ENCODE measurements around the gene DPEP2NB.
"Not testable (repeated sequence)": the region's sequence is repeated elsewhere in the genome, so short reads cannot be mapped to it uniquely, and the experiment has no call there.

The DPEP2NB gene

DNA sequence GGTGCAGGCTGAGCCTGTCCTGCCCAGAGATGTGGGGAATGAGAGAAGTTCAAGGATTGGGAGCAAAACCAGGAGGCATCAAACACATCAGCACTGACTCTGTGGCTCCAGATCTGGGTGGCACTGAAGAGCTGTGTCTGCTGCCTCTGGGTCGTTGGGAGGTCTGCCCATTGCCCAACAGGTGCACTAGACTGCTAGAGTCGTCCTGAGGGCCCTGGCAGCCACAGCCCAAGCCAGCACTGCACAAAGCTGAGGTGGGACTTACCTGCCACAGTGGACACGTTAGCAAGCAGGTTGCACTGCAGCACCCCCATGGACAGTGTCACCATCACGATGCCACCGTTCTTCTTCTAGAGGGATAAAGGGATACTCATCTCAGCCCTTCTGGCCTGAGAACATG, 38.7 kb downstream of the DPEP2NB start:
- Histone ChIP-seq H3K27me3 (no peaks in the 10 kb centered on the region), H3K4me1 (ENCODE audit: control insufficient read depth in 1 of 2, insufficient read depth in 1 of 2, low read depth in 1 of 2, low read length in 1 of 2) (no peaks in the 10 kb centered on the region), H3K9me3 (no peaks in the 10 kb centered on the region), H3K27ac (no peak overlapping the region), H3K4me3 (ENCODE audit: low read depth in 1 of 2, low read length in 1 of 2) (no peak overlapping the region), H3K36me3 (peaks cover 8% of the 10 kb centered on the region)
- TF ChIP-seq, protein P1, sequence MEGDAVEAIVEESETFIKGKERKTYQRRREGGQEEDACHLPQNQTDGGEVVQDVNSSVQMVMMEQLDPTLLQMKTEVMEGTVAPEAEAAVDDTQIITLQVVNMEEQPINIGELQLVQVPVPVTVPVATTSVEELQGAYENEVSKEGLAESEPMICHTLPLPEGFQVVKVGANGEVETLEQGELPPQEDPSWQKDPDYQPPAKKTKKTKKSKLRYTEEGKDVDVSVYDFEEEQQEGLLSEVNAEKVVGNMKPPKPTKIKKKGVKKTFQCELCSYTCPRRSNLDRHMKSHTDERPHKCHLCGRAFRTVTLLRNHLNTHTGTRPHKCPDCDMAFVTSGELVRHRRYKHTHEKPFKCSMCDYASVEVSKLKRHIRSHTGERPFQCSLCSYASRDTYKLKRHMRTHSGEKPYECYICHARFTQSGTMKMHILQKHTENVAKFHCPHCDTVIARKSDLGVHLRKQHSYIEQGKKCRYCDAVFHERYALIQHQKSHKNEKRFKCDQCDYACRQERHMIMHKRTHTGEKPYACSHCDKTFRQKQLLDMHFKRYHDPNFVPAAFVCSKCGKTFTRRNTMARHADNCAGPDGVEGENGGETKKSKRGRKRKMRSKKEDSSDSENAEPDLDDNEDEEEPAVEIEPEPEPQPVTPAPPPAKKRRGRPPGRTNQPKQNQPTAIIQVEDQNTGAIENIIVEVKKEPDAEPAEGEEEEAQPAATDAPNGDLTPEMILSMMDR (IDR thresholded peaks at IDR 0.05), result no peak

DNA sequence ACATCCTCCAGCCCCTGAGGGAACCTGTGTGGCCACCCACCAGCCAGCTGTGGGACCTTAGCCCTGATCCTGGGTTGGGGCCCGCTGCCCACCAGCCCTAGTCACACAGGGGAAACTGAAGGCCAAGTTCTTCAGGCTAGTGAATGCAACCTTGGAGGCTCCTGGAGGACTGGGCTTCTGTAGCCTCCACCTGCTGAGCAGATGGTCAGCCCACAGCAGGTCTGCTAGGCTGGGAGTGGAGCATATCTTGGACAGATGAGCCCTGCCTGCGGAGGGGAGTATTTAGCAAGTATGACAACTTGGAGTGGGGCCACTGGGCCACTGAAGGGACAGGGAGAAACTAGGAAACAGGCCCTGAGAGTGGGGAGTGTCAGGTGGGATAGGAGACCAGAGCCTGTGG, 39.5 kb downstream of the DPEP2NB start:
- Histone ChIP-seq H3K9me3 (no peaks in the 10 kb centered on the region), H3K27me3 (no peaks in the 10 kb centered on the region), H3K4me3 (ENCODE audit: low read depth in 1 of 2, low read length in 1 of 2) (no peak overlapping the region), H3K27ac (no peak overlapping the region), H3K4me1 (ENCODE audit: control insufficient read depth in 1 of 2, insufficient read depth in 1 of 2, low read depth in 1 of 2, low read length in 1 of 2) (no peaks in the 10 kb centered on the region), H3K36me3 (peaks cover 8% of the 10 kb centered on the region)
- TF ChIP-seq, protein P1 (IDR thresholded peaks at IDR 0.05), result no peak

- H3K9me3 ChIP-seq, result no peaks in the 10 kb centered on the region
Measured at GRCh38 chr16:67975321-67976105, 40.2 kb downstream of the DPEP2NB start.

DNA sequence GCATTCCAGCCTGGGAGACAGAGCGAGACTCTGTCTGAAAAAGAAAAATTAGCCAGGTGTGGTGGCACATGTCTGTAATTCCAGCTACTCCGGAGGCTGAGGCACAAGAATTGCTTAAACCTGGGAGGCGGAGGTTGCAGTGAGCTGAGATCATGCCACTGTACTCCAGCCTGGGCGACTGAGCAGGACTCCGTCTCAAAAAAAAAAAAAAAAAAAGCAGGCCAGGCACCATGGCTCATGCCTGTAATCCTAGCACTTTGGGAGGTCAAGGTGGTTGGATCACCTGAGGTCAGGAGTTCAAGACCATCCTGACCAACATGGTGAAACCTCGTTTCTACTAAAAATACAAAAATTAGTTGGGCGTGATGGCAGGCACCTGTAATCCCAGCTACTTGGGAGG, 43.4 kb downstream of the DPEP2NB start:
- not testable (repeated sequence) for H3K36me3 ChIP-seq; H3K4me3 ChIP-seq (ENCODE audit: low read depth in 1 of 2, low read length in 1 of 2); H3K9me3 ChIP-seq

More at GRCh38 chr16:67975321-67976105, 40.2 kb downstream of the DPEP2NB start:
- peaks cover 1% of the 10 kb centered on the region for H3K27me3 ChIP-seq
- no peak overlapping the region for H3K27ac ChIP-seq
- peaks cover 8% of the 10 kb centered on the region for H3K36me3 ChIP-seq
- H3K4me3 ChIP-seq (ENCODE audit: low read depth in 1 of 2, low read length in 1 of 2), result no peak overlapping the region
- TF ChIP-seq, protein P1 (IDR thresholded peaks at IDR 0.05), result no peak
- no peaks in the 10 kb centered on the region for H3K4me1 ChIP-seq (ENCODE audit: control insufficient read depth in 1 of 2, insufficient read depth in 1 of 2, low read depth in 1 of 2, low read length in 1 of 2)

DNA sequence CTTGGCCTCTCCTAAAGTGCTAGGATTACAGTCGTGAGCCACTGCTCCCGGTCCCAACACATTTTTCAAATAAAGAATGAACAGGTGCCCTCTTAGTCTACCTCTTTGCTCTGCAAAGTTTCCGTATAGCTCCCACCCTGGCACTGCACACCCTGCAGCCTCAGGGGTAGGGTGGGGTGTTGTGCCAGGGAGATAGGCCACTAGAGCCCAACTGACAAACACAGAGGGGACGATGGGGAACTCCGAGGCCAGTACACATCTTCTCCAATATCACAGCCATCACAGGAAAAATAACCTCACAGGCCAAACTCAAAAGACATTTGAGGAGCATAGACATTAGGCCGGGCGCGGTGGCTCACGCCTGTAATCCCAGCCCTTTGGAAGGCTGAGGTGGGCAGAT, 44.6 kb downstream of the DPEP2NB start:
- H3K27ac ChIP-seq, result no peak overlapping the region
- TF ChIP-seq, protein P1 (IDR thresholded peaks at IDR 0.05), result no peak
- no peaks in the 10 kb centered on the region for H3K9me3 ChIP-seq
- H3K4me3 ChIP-seq (ENCODE audit: low read depth in 1 of 2, low read length in 1 of 2), result no peak overlapping the region
- H3K4me1 ChIP-seq (ENCODE audit: control insufficient read depth in 1 of 2, insufficient read depth in 1 of 2, low read depth in 1 of 2, low read length in 1 of 2), result peaks cover 20% of the 10 kb centered on the region in 2 experiments
- H3K36me3 ChIP-seq, result peaks cover 3% of the 10 kb centered on the region
- peaks cover 37% of the 10 kb centered on the region for H3K27me3 ChIP-seq

More for the DNA sequence above, 43.4 kb downstream of the DPEP2NB start:
- H3K4me1 ChIP-seq (ENCODE audit: control insufficient read depth in 1 of 2, insufficient read depth in 1 of 2, low read depth in 1 of 2, low read length in 1 of 2), result peaks cover 11 to 14% of the 10 kb centered on the region in 2 experiments
- not testable (repeated sequence) for H3K27ac ChIP-seq
- peaks cover 26% of the 10 kb centered on the region for H3K27me3 ChIP-seq

DNA sequence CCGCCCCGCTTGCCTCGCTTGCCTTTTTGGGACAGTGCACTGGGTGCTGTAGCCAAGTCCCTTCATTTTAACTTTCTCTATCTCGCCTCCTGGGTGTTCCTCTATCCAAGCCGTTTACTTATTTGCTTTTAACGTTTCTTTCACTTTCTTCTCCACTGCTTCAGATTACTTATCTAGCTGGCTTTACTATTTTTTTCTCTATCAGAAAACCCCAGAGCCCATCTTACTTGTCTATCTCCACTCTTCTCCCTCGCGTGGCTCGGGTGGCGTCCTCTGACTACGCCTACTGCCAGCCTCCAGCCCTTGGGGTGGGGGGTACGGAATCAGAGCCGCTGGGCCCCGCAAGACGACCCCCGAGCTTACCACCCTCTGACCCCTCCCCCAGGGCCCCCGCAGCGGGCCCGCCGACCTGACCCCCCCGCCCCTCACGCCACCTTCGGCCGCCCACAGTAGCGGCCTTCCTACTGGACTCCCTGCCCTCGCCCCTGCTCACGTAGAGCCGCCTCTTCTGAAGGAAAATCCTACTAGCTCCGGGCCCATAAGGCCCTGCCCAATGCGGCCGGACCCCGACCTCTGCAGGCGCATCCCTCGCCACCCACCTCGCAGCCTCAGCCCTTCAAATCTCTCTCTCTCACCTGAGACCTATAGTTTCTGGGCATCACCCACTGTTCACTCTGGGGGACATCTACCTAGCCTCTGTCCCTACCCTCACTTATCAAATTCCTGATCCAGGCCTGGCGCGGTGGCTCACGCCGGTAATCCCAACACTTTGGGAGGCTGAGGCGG, 46.3 kb downstream of the DPEP2NB start:
- H3K4me1 ChIP-seq (ENCODE audit: control insufficient read depth in 1 of 2, insufficient read depth in 1 of 2, low read depth in 1 of 2, low read length in 1 of 2), result peaks cover 20% of the 10 kb centered on the region in 2 experiments
- H3K9me3 ChIP-seq, result no peaks in the 10 kb centered on the region
- peak overlapping the region; percentile 60 for H3K27ac ChIP-seq
- H3K36me3 ChIP-seq, result no peaks in the 10 kb centered on the region
- TF ChIP-seq, protein P1 (IDR thresholded peaks at IDR 0.05), result no peak
- peaks cover 37% of the 10 kb centered on the region for H3K27me3 ChIP-seq
- H3K4me3 ChIP-seq (ENCODE audit: low read depth in 1 of 2, low read length in 1 of 2), result peak overlapping the region; percentile 74 to 92

Measured in neutrophil (primary cell).